Large intestine (tissue), 3 donors: ENCODE results near the gene GP9. TPM values are rescaled to one million over a fixed set of nuclear protein-coding genes. Genes with fewer than 3 reads are reported as not detected.
"Not testable (repeated sequence)": the region's sequence is repeated elsewhere in the genome, so short reads cannot be mapped to it uniquely, and the experiment has no call there.

Source experiments
- DNase-seq, 2 donors: peaks; one replicate each; pipeline versions ENCODE4 v3.0.0 to v3.0.0-alpha.2; 2013
- H3K27ac ChIP-seq: one replicate; pipeline ENCODE4 v1.5.1; 2013; ENCODE audit warnings: low read length
- H3K27me3 ChIP-seq: 2 replicates; pipeline ENCODE4 v1.6.1; 2013; ENCODE audit warnings: low read length; ENCODE audit not compliant: control insufficient read depth, insufficient read depth
- H3K36me3 ChIP-seq: 2 replicates; pipeline ENCODE4 v1.6.1; 2013; ENCODE audit warnings: low read length; ENCODE audit not compliant: control insufficient read depth, insufficient read depth
- H3K4me1 ChIP-seq: one replicate; pipeline ENCODE4 v1.6.1; 2013; ENCODE audit warnings: low read length; ENCODE audit not compliant: control insufficient read depth, insufficient read depth
- H3K4me3 ChIP-seq: one replicate; pipeline ENCODE4 v1.5.1; 2013; ENCODE audit warnings: low read length
- H3K9me3 ChIP-seq: one replicate; pipeline ENCODE4 v1.6.1; 2013; ENCODE audit warnings: mild to moderate bottlenecking, low read depth, low read length, moderate library complexity; ENCODE audit not compliant: control insufficient read depth
- WGBS: methylation state at CpG from one replicate; pipeline ENCODE4 v1.1.5; 2013; ENCODE audit warnings: low lambda C conversion rate; ENCODE audit not compliant: insufficient coverage; 5-methylcytosine and 5-hydroxymethylcytosine counted together
- polyA plus RNA-seq: library from polyadenylated mRNA; unstranded; fragments of 120-200 nt; gene quantifications from one replicate; pipeline ENCODE4 v1.2.1, GENCODE V29; 2013

GP9 gene
- polyA plus RNA-seq, 1 donor: 0.18 TPM

DNA sequence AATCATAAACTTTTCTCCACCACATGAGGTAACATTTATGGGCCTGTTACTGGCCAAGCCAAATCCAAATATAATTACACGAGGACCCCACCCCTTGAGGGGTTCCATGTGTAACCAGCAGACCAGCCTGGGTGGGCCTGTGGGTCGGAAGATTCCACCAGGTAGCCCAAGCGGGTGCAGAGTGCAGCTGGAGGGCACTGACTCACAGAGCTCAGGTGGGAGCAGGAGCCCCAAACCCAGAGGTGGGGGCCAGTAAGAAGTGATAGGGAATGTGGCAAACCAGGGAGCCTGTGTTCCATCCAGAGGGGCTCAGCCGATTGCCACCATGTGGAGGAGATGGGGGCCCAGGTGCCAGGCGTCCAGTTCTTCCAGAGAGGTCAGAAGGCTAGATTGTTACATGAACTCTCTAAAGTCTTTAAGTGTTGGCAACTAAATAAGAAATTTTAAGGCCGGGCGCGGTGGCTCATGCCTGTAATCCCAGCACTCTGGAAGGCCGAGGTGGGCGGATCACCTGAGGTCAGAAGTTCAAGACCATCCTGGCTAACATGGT is 2.6 kb downstream of the GP9 start:
- no peaks in the 10 kb centered on the region for H3K36me3 ChIP-seq
- no peak overlapping the region for H3K27ac ChIP-seq
- H3K4me1 ChIP-seq: no peaks in the 10 kb centered on the region
- DNase-seq: no peak
- peaks cover 2% of the 10 kb centered on the region for H3K9me3 ChIP-seq
- no CpG with 5 or more reads among the region's 10 CpGs for WGBS
- H3K4me3 ChIP-seq: no peak overlapping the region
- H3K27me3 ChIP-seq: no peaks in the 10 kb centered on the region

DNA sequence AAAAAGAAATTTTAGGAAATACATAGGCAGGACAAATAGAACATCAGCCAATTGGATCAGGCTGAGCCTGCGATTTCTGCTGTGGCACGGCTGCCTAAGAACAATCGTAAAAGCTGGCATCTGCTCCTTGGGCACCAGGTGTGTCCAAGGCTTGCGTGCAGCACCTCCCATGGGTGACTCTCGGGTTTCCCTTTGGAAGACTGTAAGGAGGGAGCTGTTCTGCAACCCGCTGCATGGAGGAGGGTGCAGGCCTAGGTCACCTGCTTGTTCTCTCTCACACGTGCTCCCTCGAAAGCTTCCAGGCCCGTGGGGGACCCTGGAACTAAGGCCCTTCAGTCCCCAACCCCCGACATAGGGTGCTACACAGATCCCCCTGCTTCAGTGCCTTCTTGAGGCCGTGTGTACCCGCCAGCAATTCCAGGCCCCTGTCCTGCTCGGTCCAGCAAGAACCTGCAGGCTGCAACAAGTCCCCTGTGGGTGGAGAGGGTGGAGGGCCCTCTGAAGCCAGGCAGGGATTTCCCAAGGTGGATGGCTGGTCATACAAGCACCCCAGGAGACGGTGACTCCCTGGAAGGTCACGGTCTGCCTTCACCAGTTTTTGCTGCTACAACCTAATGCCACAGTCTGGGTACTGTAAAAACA is 3.4 kb downstream of the GP9 start:
- no CpG with 5 or more reads among the region's 15 CpGs for WGBS

DNA sequence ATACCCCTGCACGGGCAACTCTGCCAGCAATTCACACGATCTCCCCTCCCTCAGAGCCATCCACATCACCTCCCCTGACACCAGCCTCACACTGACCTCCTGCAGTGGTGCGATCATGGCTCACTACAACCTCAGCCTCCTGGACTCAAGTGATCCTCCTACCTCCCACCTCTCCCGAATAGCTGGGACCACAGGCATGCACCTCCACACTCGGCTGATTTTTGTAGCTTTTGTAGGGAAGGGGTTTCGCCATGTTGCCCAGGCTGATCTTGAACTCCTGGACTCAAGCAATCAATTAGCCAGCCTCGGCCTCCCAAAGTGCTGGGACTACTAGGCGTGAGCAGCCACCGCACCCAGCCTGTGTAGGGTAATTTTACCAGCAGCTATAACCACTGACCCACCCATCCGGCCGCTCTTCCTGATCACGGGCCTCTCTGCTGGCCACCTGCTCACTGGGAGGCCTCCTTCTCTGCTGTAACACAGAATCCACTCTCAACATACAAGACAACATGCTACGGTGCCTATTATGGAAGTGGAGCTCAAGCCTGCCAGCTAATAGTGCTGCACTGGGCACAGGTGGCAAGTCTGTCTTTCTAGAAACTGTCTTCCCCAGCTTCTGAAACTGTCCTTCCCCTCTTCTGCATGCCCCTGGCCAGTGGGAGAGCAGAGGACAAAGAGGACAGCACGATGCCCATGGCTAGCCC is 4.6 kb downstream of the GP9 start:
- Histone ChIP-seq H3K9me3 (peaks cover 5% of the 10 kb centered on the region), H3K36me3 (no peaks in the 10 kb centered on the region), H3K4me3 (no peak overlapping the region), H3K27me3 (no peaks in the 10 kb centered on the region), H3K4me1 (no peaks in the 10 kb centered on the region), H3K27ac (peak overlapping the region; percentile 36)
- WGBS: no CpG with 5 or more reads among the region's 14 CpGs
- no peak for DNase-seq

More for the DNA sequence above, 3.4 kb downstream of the GP9 start:
- DNase-seq: no peak
- H3K4me3 ChIP-seq: no peak overlapping the region
- peaks cover 5% of the 10 kb centered on the region for H3K9me3 ChIP-seq
- H3K27me3 ChIP-seq: no peaks in the 10 kb centered on the region
- H3K4me1 ChIP-seq: no peaks in the 10 kb centered on the region
- H3K27ac ChIP-seq: no peak overlapping the region
- H3K36me3 ChIP-seq: no peaks in the 10 kb centered on the region

DNA sequence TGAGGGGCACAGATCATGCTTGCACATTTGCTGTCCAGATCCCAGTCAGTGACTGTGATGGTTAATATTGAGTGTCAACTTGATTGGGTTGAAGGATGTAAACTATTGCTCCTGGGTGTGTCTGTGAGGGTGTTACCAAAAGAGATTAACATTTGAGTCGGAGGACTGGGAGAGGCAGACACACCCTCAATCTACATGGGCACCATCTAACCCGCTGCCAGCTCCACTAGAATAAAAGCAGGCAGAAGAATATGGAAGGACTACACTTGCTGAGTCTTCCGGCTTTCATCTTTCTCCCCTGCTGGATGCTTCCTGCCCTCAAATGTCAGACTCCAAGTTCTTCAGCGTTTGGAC is 5.1 kb downstream of the GP9 start:
- no CpG with 5 or more reads among the region's 4 CpGs for WGBS
- Histone ChIP-seq H3K27me3 (no peaks in the 10 kb centered on the region), H3K27ac (peak overlapping the region; percentile 36), H3K4me3 (no peak overlapping the region), H3K4me1 (no peaks in the 10 kb centered on the region), H3K9me3 (peaks cover 5% of the 10 kb centered on the region), H3K36me3 (no peaks in the 10 kb centered on the region)
- no peak for DNase-seq

DNA sequence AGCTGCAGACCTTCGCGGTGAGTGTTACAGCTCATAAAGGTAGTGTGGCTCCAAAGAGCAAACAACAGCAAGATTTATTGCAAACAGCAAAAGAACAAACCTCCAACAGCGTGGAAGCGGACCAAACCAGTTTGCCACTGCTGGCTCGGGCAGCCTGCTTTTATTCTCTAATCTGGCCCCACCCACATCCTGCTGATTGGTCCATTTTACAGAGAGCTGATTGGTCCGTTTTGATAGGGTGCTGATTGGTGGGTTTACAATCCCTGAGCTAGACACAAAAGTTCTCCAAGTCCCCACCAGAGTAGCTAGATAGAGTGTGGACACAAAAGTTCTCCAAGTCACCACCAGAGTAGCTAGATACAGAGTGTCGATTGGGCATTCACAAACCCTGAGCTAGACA is 7.1 kb downstream of the GP9 start:
- not testable (repeated sequence) for H3K4me1 ChIP-seq, H3K9me3 ChIP-seq, H3K4me3 ChIP-seq, H3K27ac ChIP-seq, H3K27me3 ChIP-seq, DNase-seq, H3K36me3 ChIP-seq
- no CpG with 5 or more reads among the region's 7 CpGs for WGBS

DNA sequence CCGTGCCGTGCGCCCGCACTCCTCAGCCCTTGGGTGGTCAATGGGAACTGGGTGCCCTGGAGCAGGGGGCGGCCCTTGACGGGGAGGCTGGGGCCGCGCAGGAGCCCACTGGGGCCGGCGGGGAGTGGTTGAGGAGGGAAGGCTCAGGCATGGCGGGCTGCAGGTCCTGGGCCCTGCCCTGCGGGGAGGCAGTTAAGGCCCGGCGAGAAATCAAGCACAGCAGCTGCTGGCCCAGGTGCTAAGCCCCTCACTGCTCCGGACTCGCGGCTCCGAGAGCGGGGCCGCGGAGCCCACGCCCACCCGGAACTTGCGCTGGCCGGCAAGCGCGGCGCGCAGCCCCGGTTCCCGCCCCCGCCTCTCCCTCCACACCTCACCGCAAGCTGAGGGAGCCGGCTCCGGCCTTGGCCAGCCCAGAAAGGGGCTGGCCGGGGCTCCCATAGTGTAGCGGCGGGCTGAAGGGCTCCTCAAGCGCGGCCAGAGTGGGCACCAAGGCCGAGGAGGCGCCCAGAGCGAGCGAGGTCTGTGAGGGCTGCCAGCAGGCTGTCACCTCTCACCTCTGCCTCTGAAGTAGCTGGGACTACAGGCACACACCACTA is 7.8 kb downstream of the GP9 start:
- peaks cover 3% of the 10 kb centered on the region for H3K27me3 ChIP-seq
- peak overlapping the region; percentile 44 for H3K4me3 ChIP-seq
- no CpG with 5 or more reads among the region's 44 CpGs for WGBS
- H3K4me1 ChIP-seq: no peaks in the 10 kb centered on the region
- no peaks in the 10 kb centered on the region for H3K36me3 ChIP-seq
- H3K9me3 ChIP-seq: peaks cover 5% of the 10 kb centered on the region
- DNase-seq: no peak
- no peak overlapping the region for H3K27ac ChIP-seq

DNA sequence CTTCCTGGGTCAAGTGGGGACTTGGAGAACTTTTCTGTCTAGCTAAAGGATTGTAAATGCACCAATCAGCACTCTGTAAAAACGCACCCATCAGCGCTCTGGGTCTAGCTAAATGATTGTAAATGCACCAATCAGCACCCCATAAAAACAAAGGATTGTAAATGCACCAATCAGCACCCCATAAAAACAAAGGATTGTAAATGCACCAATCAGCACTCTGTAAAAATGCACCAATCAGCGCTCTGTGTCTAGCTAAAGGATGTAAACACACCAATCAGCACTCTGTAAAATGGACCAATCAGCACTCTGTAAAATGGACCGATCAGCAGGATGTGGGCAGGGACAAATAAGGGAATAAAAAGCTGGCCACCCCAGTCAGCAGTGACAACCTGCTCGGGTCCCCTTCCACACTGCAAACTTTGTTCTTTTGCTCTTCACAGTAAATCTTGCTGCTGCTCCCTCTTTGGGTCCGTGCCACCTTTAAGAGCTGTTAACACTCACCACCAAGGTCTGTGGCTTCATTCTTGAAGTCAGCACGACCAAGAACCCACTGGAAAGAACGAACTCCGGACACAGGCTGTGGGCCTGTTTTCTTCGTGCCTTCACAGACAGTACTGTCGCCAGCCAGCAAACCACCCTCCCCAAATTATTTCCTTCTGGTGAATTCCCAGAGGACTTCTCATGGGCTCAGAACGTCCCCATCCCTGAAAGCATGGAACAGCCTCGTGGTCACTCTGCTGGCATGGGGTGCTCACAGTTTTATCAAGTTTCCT is 8.9 kb downstream of the GP9 start:
- not testable (repeated sequence) for DNase-seq, H3K27ac ChIP-seq, H3K4me1 ChIP-seq, H3K4me3 ChIP-seq, H3K27me3 ChIP-seq, H3K9me3 ChIP-seq, H3K36me3 ChIP-seq
- 60% methylated on average over 1 of the region's 13 CpGs for WGBS

DNA sequence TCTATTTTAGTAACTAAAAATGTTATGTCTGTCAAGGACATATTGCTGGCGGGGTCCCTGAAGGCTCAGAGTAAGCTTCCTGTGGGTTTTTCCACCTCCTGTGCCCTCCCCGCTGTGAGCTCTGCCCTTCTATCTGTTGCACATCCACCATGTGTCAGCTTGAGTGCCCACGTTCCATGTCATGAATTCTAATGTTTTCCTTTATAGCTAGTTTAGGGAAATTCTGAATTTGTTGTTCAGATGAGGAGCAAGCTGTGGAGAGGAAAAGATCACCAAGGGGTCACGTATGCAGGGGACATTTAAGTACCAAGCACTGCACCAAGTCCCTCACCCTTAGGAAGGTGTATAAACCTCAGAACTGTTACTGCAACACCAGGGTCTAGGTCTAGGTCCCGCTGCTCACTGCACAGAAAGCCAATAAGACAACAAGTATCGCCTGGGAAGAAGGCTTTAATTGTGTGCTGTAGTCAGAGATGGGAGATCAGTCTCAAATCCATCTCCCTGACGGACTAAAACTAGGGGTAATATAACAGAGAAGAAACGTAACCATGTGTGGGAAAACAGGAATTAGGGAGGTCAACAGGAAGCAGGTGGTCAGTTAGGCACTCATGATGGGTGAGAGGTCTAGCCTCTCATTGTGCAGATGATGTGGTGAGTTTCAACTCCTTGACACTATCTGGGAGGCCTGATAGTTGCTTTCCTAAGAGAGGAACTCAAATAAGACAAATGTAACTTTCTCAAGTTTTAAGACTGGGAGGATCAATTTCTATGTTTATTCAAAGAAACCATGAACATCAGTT is 9.7 kb downstream of the GP9 start:
- H3K36me3 ChIP-seq: no peaks in the 10 kb centered on the region
- no peak for DNase-seq
- no peak overlapping the region for H3K4me3 ChIP-seq
- no peaks in the 10 kb centered on the region for H3K4me1 ChIP-seq
- H3K9me3 ChIP-seq: peaks cover 5% of the 10 kb centered on the region
- 60% methylated on average over 1 of the region's 8 CpGs for WGBS
- no peak overlapping the region for H3K27ac ChIP-seq
- peaks cover 3% of the 10 kb centered on the region for H3K27me3 ChIP-seq

DNA sequence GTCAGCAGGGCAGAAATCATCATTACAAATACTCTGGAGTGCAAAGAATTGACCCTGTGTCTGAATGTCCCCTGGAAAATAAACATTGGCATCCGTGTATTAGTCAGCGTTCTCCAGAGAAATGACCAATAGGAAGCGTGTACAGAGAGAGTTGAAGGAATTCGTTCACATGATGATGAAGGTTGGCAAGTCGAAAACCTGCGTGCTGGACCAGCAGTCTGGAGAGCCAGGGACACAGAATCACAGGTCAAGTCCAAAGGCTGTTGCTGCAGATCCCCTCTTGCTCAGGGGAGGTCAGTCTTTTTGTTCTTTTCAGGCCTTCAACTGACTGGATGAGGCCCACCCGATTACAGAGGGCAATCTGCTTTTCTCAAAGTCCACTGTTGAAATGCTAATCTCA is 16.6 kb downstream of the GP9 start:
- Histone ChIP-seq H3K4me1 (no peaks in the 10 kb centered on the region), H3K4me3 (no peak overlapping the region), H3K27me3 (no peaks in the 10 kb centered on the region), H3K36me3 (no peaks in the 10 kb centered on the region), H3K9me3 (no peaks in the 10 kb centered on the region), H3K27ac (no peak overlapping the region)
- no CpG with 5 or more reads among the region's 7 CpGs for WGBS
- no peak for DNase-seq

DNA sequence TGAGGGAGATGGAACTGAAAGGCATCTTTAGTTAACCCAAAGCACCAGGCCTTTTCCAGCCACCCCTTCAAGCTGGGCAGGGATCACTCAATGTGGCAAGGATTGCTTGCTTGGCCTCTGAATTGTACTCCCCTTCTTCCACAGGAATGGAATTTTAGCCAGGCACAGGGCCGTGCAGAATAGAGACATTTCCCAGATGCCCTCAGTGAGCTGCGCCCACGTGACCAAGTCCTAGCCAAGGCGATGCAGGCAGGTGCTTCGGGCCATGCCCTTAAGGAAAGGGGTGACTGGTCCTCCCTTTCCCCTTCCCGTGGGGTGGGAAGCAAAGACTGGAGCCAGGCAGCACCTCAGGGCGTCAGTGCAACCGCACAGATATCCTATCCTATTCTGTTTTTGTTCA is 17.9 kb downstream of the GP9 start:
- H3K9me3 ChIP-seq: no peaks in the 10 kb centered on the region
- H3K36me3 ChIP-seq: no peaks in the 10 kb centered on the region
- no CpG with 5 or more reads among the region's 8 CpGs for WGBS
- no peak overlapping the region for H3K4me3 ChIP-seq
- H3K27ac ChIP-seq: no peak overlapping the region
- no peak for DNase-seq
- H3K4me1 ChIP-seq: no peaks in the 10 kb centered on the region
- H3K27me3 ChIP-seq: no peaks in the 10 kb centered on the region
